GM21528 (cell line): ENCODE measurements around the gene SH3BP5L.
"Not testable (repeated sequence)": the region's sequence is repeated elsewhere in the genome, so short reads cannot be mapped to it uniquely, and the experiment has no call there.

Source experiments
- ATAC-seq: cut with Tn5 transposase; IDR thresholded peaks from one replicate; pipeline ENCODE4 v1.9.1; 2021; ENCODE audit warnings: mild to moderate bottlenecking, moderate library complexity; ENCODE audit not compliant: unreplicated experiment, low FRiP score

Gene SH3BP5L

DNA sequence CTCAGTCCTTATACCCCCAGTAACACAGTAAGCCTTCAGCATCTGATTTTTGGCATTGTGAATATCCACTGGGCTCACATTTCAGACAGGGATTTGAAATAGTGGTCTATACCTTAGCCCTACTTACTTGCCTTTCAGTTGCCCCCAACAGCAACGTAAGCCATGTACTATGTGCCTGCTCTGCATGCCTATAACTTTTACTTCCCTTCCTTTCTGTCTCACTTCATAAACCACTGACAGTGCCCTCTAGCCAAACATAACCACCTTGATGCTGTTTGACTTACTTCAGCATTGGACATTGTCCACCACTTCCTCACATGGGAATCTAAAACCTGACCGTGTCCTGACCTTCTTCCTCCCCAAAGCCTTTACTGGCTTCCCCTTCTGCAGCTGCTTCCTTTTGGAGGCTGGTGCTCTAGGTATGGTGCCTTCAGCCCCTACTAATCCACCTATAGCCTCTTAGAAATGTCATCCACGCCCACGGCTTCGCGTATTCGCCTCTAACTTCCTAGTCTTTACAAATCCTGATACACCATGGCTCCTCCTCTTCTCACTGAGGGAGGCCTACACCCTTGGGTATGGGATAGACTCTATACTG is 8.7 kb upstream of the SH3BP5L start:
- ATAC-seq, result no peak

- no peak for ATAC-seq
These were observed 6.1 kb upstream of the SH3BP5L start for GRCh38 chr1:248831842-248832241.

DNA sequence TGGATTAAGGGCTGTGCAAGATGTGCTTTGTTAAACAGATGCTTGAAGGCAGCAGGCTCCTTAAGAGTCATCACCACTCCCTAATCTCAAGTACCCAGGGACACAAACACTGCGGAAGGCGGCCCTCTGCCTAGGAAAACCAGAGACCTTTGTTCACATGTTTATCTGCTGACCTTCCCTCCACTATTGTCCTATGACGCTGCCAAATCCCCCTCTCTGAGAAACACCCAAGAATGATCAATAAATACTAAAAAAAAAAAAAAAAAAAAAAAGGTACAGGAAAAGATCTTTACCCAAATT is 5.0 kb upstream of the SH3BP5L start:
- not testable (repeated sequence) for ATAC-seq

DNA sequence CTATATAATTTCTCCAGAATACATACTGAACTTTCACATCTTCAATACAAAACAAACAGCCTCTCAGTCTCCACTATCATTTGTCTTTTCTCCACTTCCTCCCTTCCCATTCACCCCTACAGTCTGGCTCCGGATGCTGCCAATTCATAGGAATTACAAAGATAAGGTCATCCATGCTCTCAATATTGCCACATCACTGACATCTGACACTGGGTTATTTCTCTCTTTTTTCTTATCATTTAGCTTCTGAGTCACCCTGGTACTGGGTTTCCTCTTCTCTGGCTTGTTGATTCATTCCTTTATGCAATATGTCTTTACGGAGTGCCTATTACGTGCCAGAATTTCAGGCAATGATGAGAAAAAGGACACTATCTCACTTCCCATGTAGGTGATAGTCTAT is 3.1 kb upstream of the SH3BP5L start:
- no peak for ATAC-seq

DNA sequence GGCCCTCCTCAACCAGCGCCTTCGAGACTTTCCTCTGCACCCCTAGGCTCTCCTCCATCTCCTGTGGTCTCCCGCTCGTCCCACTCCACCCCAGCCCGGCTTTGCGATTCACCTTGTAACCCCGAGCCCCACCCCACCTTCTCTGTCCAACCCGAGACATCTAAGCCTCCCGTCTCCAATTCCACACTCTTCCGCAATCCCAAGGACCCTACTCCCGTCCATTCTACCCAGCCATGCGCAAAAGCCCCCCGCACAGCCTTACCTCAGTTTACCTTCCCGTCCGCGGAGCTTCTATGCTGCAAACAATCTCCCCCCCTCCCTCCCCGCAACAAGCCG is 174 bp downstream of the SH3BP5L start:
- ATAC-seq, result peak; percentile 12

DNA sequence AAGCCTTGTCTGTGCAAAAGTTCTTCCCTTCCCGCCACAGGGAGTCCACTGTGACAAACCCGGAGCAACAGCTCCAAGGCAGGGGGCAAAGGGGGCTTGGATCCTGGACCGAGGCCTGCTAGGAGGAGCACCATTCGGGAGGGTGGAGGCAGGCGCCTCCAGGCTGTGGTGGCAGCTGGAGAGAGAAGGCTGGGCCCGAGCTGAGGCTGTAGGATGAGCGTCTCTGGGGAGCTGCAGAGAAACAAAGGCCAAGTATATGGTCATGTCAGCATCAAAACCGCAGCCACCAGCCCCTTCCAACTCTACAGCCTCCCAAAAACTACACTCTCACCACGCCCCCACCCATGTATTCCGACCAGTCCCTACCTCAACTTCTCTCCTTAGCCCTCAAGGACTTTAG is 579 bp downstream of the SH3BP5L start:
- no peak for ATAC-seq

DNA sequence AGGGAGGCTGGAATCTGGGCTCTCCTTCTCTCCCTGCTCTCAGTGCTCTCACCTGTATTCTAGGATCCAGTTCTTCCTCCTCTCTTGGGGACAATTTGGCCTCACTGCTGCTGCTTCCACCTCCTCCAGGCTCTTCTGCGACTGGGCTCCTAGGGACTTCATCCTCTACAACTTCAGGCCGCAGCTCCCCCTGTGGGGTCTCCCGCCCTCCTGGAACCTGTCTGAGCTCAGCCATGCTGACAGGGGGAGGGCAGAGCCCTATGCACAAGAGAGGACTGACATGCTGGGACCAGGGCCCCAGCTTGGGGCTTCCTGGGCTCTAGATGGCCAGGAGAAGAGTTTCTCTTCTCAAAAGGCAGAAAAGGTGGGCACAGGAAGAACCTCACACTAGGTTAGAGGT is 1.0 kb downstream of the SH3BP5L start:
- ATAC-seq, result no peak

DNA sequence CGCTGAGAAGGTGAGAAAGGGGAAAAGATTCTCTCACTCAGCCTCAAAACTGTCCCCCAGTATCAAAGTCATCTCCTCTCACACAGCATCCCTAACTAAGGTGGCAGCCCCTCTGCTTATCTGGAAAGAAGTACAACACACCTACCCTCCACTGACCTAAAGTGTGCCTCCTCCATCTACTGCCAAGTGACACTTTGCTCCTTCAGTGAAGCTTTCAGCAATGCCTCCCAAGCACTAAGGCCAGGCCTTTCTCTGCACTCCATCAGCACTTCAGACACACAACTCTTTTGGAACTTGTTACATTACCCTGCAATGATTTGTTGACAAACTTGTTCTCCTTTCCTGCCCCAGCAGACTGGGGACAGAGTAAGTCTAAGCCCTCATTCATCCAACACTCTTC is 1.4 kb downstream of the SH3BP5L start:
- ATAC-seq, result no peak

DNA sequence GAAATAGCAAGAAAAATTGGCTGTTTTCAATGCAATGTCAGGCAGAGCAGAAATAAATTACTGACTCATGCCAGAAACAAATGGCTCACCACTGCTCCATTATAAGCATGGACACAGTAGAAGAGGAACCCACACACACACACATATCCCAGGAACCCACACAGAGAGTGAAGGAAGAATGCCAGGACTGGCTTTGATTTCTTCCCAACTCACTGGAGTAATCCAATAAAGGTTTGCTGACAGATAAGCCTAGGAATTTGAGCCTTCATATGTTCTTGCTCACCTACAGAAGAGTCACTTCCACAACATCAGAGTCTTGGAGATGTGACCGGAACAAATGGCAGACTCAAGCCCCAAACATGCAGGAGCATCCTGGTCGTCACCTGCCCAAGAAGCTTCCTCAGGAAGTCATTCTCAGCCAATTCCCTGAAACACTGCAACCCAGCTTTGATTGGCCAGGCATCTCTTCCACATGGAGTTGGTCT is 2.2 kb downstream of the SH3BP5L start:
- no peak for ATAC-seq

GRCh38 chr1:248822148-248823032 is 3.3 kb downstream of the SH3BP5L start:
- peak; percentile 18 for ATAC-seq

- ATAC-seq, result no peak
These were observed 4.1 kb downstream of the SH3BP5L start for GRCh38 chr1:248821641-248822040.

- ATAC-seq, result no peak
These were observed 4.6 kb downstream of the SH3BP5L start for GRCh38 chr1:248821101-248821500.

DNA sequence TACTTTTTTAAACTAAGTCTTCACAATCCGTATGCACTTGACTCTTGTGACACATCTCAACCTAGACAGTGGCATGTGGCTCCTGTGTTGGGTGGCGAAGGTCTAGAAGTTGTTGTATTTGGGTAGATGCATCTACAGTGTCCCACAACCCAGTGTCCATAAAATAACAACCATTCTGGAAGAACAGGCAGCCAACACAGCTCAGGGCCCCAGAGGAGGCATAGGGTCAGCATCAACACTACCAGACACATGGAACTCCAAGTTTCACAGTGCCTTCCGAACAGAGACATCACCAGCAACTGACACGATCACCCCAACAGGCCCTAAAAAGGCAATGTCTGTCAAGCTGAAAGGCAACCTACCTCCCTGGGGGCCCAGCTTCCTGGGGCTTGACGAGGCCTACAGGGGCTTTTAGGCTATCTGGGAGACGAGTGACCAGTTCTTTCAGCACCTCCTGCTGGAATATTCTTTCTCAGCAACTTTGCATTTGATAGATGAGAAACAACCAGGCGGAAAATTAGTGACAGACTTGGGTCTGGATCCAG is 5.6 kb downstream of the SH3BP5L start:
- no peak for ATAC-seq

GRCh38 chr1:248818505-248819374 is 7.0 kb downstream of the SH3BP5L start:
- ATAC-seq, result no peak

DNA sequence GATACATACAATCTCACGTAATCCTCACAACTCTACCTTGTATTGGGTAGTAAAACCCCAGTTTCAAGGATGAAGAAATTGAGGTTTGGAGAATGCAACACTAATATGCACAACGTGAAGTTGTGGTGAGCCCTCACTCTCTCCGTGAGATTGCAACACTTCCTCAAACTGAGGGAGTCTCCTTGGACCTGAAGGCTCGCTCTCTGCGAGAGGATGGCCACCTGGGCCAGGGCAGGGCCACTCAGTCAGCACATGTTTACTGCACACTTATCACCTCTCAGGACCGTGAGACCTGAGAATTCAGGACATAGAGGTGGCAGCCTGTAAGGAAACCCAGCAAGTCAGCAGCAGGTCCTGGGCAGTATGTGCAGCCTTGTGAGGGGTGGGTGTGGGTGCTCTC is 8.7 kb downstream of the SH3BP5L start:
- no peak for ATAC-seq

GRCh38 chr1:248816042-248816851 is 9.5 kb downstream of the SH3BP5L start:
- no peak for ATAC-seq

DNA sequence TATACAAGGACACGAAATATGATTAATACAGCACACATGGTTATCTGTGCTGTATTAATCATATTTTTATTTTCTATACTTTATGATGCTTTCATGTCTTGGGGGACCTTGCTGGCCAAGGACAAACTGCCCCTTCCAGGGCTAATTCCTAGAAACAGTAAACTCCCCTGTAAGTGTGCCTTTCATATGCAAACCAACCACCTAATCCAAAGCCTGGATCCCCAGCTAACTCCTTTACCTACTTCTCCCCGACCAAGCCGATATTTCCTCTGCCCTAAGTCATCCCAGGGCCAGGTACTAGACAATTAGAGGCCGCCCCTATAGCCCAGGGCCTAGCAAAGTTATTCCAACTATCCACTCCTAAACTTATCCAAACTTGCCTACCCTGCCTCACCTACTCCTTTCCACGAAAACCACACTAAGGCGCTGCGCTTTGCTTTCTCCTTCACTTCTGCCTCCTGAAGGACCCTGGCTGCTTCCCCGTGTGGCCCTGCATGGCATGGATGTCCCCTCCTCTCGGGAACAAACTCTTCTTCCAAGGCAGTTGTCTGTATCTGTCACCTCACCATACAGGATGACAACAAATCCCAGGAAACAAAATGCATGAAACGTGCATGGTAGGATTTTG is 10.2 kb downstream of the SH3BP5L start:
- ATAC-seq, result no peak

DNA sequence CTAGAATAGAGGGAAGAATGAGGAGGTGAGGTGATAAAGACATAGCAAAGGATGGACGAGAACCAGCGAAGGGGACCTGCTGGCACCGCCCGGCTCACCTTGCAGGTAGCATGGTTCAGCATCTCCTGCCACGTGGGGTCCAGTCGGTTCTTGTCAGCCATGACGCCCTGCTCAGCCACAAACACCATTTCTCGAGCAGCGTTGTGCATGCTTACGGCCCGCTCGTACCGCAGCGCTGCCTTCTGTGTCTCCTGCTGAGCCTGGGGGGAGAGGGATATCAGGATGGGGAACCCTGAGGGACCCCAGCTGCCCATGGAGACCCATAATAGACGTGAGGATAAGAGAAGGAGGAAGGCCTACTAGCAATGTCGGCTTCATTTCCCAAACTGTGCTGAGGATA is 11.4 kb downstream of the SH3BP5L start:
- no peak for ATAC-seq

GRCh38 chr1:248813546-248813945 is 12.2 kb downstream of the SH3BP5L start:
- no peak for ATAC-seq
